Muscle of leg (tissue), 16 donors: ENCODE measurements around the gene IFTAP. TPM values are rescaled to one million over a fixed set of nuclear protein-coding genes. Genes with fewer than 3 reads are reported as not detected.
"Not testable (repeated sequence)": the region's sequence is repeated elsewhere in the genome, so short reads cannot be mapped to it uniquely, and the experiment has no call there.

Source experiments
- DNase-seq: peaks from one replicate; pipeline ENCODE4 v3.0.0; 2013
- H3K27ac ChIP-seq: one replicate; pipeline ENCODE4 v1.5.1; 2013; ENCODE audit warnings: mild to moderate bottlenecking, low read length, control low read depth
- H3K27me3 ChIP-seq: one replicate; pipeline ENCODE4 v1.6.1; 2013; ENCODE audit warnings: low read length; ENCODE audit not compliant: control insufficient read depth, insufficient read depth
- H3K36me3 ChIP-seq: one replicate; pipeline ENCODE4 v1.6.1; 2013; ENCODE audit warnings: low read length; ENCODE audit not compliant: control insufficient read depth, insufficient read depth
- H3K4me1 ChIP-seq: one replicate; pipeline ENCODE4 v1.6.1; 2013; ENCODE audit warnings: low read length; ENCODE audit not compliant: control insufficient read depth, insufficient read depth
- H3K4me3 ChIP-seq: one replicate; pipeline ENCODE4 v1.5.1; 2013; ENCODE audit warnings: low read length, control low read depth
- H3K9me3 ChIP-seq: replicated peaks from 2 replicates; pipeline ENCODE4 v1.6.1; 2013; ENCODE audit warnings: low read depth, low read length; ENCODE audit not compliant: control insufficient read depth
- WGBS: methylation state at CpG from one replicate; pipeline ENCODE4 v1.1.5; 2013; ENCODE audit warnings: missing lambda C conversion rate; ENCODE audit not compliant: insufficient coverage; 5-methylcytosine and 5-hydroxymethylcytosine counted together
- long read RNA-seq, 11 donors: transcript quantifications; one replicate each; lab custom pipeline, GENCODE V29; 2026
- polyA plus RNA-seq, 8 donors: library from polyadenylated mRNA; unstranded; fragments of 120-200 nt; gene quantifications; one replicate each; pipeline versions ENCODE4 v1.2.1 to v1.2.3, GENCODE V29; 2013; ENCODE audit warnings: inconsistent platforms in 1 of 8, low replicate concordance in 1 of 8; ENCODE audit not compliant: insufficient read length in 8 of 8, insufficient read depth in 1 of 8
- total RNA-seq: library from RNA; stranded (reverse); fragments of 120-200 nt; gene quantifications from one replicate; pipeline ENCODE4 v1.2.4, GENCODE V29; 2013

The IFTAP gene, protein sequence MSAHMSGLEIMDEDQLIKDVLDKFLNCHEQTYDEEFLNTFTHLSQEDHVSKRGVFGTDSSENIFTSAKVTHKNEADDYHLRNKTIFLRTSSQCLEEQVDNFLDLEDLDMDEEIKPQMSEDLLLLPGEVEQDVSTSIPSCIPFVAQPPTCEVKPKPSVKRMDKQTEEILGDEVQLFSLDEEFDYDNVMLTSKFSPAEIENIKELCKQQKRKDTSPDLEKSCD
- 54.5 TPM for total RNA-seq
- 10 to 100 TPM; 40.3 to 57.4 (median 41.9) TPM for polyA plus RNA-seq
- long read RNA-seq, donor 1, partial matches to known transcripts: 0 of 10 reads
- long read RNA-seq, donor 1, other reads (novel, unspliced or antisense): 0 of 10 reads
- long read RNA-seq, donor 2, partial matches to known transcripts: 0 of 3 reads
- long read RNA-seq, donor 2, other reads (novel, unspliced or antisense): 0 of 3 reads
- long read RNA-seq, donor 3, transcript C11orf74-201 (6 exons, 863 nt): major isoform, 9 of 25 reads
- long read RNA-seq, donor 3, transcript C11orf74-208 (6 exons, 694 nt): minor isoform, 6 of 25 reads
- long read RNA-seq, donor 3, transcript C11orf74-202 (4 exons, 633 nt): minor isoform, 6 of 25 reads
- long read RNA-seq, donor 3, partial matches to known transcripts: 0 of 25 reads
- long read RNA-seq, donor 3, other reads (novel, unspliced or antisense): 0 of 25 reads
- long read RNA-seq, donor 4, transcript C11orf74-201 (6 exons, 863 nt): major isoform, 6 of 18 reads
- long read RNA-seq, donor 4, partial matches to known transcripts: 0 of 18 reads
- long read RNA-seq, donor 4, other reads (novel, unspliced or antisense): 6 of 18 reads
- long read RNA-seq, donor 5, transcript C11orf74-203 (6 exons, 1,062 nt): minor isoform, 9 of 65 reads
- long read RNA-seq, donor 5, transcript C11orf74-201 (6 exons, 863 nt): major isoform, 23 of 65 reads
- long read RNA-seq, donor 5, transcript C11orf74-202 (4 exons, 633 nt): minor isoform, 5 of 65 reads
- long read RNA-seq, donor 5, transcript C11orf74-208 (6 exons, 694 nt): minor isoform, 18 of 65 reads
- long read RNA-seq, donor 5, partial matches to known transcripts: 5 of 65 reads
- long read RNA-seq, donor 5, other reads (novel, unspliced or antisense): 0 of 65 reads
- long read RNA-seq, donor 6, transcript C11orf74-202 (4 exons, 633 nt): minor isoform, 6 of 63 reads
- long read RNA-seq, donor 6, transcript C11orf74-208 (6 exons, 694 nt): minor isoform, 17 of 63 reads
- long read RNA-seq, donor 6, transcript C11orf74-201 (6 exons, 863 nt): major isoform, 27 of 63 reads
- long read RNA-seq, donor 6, partial matches to known transcripts: 0 of 63 reads
- long read RNA-seq, donor 6, other reads (novel, unspliced or antisense): 7 of 63 reads
- long read RNA-seq, donor 7, transcript C11orf74-201 (6 exons, 863 nt): minor isoform, 13 of 41 reads
- long read RNA-seq, donor 7, transcript C11orf74-202 (4 exons, 633 nt): minor isoform, 7 of 41 reads
- long read RNA-seq, donor 7, transcript C11orf74-208 (6 exons, 694 nt): major isoform, 15 of 41 reads
- long read RNA-seq, donor 7, partial matches to known transcripts: 0 of 41 reads
- long read RNA-seq, donor 7, other reads (novel, unspliced or antisense): 0 of 41 reads
- long read RNA-seq, donor 8, transcript C11orf74-208 (6 exons, 694 nt): minor isoform, 6 of 20 reads
- long read RNA-seq, donor 8, transcript C11orf74-201 (6 exons, 863 nt): major isoform, 10 of 20 reads
- long read RNA-seq, donor 8, partial matches to known transcripts: 0 of 20 reads
- long read RNA-seq, donor 8, other reads (novel, unspliced or antisense): 0 of 20 reads
- long read RNA-seq, donor 9, transcript C11orf74-208 (6 exons, 694 nt): minor isoform, 9 of 24 reads
- long read RNA-seq, donor 9, transcript C11orf74-201 (6 exons, 863 nt): major isoform, 10 of 24 reads
- long read RNA-seq, donor 9, partial matches to known transcripts: 0 of 24 reads
- long read RNA-seq, donor 9, other reads (novel, unspliced or antisense): 0 of 24 reads
- long read RNA-seq, donor 10, transcript C11orf74-202 (4 exons, 633 nt): minor isoform, 6 of 48 reads
- long read RNA-seq, donor 10, transcript C11orf74-208 (6 exons, 694 nt): minor isoform, 10 of 48 reads
- long read RNA-seq, donor 10, transcript C11orf74-201 (6 exons, 863 nt): major isoform, 21 of 48 reads
- long read RNA-seq, donor 10, transcript C11orf74-203 (6 exons, 1,062 nt): minor isoform, 6 of 48 reads
- long read RNA-seq, donor 10, partial matches to known transcripts: 0 of 48 reads
- long read RNA-seq, donor 10, other reads (novel, unspliced or antisense): 5 of 48 reads
- long read RNA-seq, donor 11, transcript C11orf74-201 (6 exons, 863 nt): major isoform, 11 of 24 reads
- long read RNA-seq, donor 11, transcript C11orf74-208 (6 exons, 694 nt): minor isoform, 10 of 24 reads
- long read RNA-seq, donor 11, partial matches to known transcripts: 0 of 24 reads
- long read RNA-seq, donor 11, other reads (novel, unspliced or antisense): 0 of 24 reads

- 1% methylated on average over 21 of the region's 29 CpGs for WGBS
- no peaks in the 10 kb centered on the region for H3K9me3 ChIP-seq
- peak within 1 kb of the TSS; percentile 53 for H3K27ac ChIP-seq
- no peaks in the 10 kb centered on the region for H3K36me3 ChIP-seq
- peak within 1 kb of the TSS; percentile 76 for H3K4me3 ChIP-seq
- DNase-seq: peak; percentile 98
- H3K4me1 ChIP-seq: peaks cover 3% of the 10 kb centered on the region
- H3K27me3 ChIP-seq: peaks cover 2% of the 10 kb centered on the region
Measured at GRCh38 chr11:36594316-36594989, at the start of gene IFTAP. Gene IFTAP (plus strand): TSS chr11:36594502. CDS start chr11:36610104, 15,602 bp downstream.

DNA sequence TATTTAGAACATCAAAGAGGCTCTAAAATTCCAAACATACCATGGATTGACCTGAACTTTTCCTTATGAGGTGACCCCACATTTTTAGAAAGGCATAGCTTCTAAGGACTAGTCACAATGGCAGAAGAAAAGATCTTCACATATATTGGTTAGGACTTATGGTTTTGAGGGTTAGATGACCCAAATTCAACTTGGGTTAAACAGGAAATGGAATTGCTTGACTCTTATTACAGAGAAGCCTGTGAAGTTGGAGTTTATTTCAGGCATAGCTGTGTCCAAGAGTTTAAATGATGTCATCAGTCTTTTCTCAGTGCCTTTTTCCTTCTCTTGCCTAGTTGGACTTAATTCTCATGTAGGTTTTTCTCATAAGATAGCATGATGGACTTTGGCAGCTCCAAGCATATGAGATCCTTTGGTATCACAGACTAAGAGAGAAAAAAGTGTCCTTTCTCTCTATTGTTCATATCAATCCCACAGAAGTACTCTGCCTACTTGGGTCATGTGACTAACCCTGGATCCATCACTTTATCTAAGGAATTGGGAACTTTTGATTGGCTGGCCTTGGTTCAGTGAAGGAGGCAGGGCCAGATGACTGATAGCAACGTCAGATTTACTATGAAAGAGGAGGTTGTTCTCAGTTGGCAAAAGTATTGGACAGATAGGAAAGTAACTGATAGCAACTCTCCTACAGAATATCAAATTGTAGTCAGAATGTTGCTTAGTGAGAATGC, 43.8 kb upstream of the IFTAP start:
- Histone ChIP-seq H3K27me3 (no peaks in the 10 kb centered on the region), H3K4me1 (no peaks in the 10 kb centered on the region), H3K9me3 (no peaks in the 10 kb centered on the region), H3K27ac (no peak overlapping the region), H3K4me3 (no peak overlapping the region), H3K36me3 (no peaks in the 10 kb centered on the region)
- no peak for DNase-seq
- WGBS: no CpG with 5 or more reads among the region's 1 CpG

DNA sequence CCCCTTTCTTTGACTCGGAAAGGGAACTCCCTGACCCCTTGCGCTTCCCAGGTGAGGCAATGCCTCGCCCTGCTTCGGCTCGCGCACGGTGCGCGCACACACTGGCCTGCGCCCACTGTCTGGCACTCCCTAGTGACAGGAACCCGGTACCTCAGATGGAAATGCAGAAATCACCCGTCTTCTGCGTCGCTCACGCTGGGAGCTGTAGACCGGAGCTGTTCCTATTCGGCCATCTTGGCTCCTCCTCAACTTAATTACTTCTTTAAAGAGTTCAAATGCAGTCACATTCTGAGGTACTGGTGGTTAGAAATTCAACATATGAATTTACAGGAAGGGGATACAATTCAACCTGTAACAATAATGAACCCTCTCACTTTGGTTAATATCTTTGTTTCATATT, 36.9 kb upstream of the IFTAP start:
- DNase-seq, H3K4me1 ChIP-seq, H3K27me3 ChIP-seq, H3K9me3 ChIP-seq, H3K27ac ChIP-seq, H3K36me3 ChIP-seq, H3K4me3 ChIP-seq: not testable (repeated sequence)
- no CpG with 5 or more reads among the region's 17 CpGs for WGBS

DNA sequence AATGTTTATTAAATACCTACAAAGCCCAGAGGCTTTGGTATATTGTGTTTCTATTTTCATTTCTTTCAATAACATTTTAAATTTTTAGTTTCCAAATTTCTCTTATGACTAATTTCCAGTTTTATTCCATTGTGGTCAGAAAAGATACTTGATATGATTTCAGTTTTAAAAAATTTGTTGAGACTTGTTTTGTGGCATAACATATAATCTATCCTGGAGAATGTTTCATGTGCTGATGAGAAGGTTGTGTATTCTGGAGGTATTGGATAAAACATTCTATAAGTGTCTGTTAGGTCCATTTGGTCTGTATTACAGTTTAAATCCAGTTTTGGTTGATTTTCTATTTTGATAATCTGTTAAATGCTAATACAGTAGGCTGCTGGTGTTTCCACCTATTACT, 36.3 kb upstream of the IFTAP start:
- Histone ChIP-seq H3K4me3 (no peak overlapping the region), H3K36me3 (no peaks in the 10 kb centered on the region), H3K9me3 (no peaks in the 10 kb centered on the region), H3K4me1 (no peaks in the 10 kb centered on the region), H3K27ac (no peak overlapping the region), H3K27me3 (no peaks in the 10 kb centered on the region)
- no peak for DNase-seq

DNA sequence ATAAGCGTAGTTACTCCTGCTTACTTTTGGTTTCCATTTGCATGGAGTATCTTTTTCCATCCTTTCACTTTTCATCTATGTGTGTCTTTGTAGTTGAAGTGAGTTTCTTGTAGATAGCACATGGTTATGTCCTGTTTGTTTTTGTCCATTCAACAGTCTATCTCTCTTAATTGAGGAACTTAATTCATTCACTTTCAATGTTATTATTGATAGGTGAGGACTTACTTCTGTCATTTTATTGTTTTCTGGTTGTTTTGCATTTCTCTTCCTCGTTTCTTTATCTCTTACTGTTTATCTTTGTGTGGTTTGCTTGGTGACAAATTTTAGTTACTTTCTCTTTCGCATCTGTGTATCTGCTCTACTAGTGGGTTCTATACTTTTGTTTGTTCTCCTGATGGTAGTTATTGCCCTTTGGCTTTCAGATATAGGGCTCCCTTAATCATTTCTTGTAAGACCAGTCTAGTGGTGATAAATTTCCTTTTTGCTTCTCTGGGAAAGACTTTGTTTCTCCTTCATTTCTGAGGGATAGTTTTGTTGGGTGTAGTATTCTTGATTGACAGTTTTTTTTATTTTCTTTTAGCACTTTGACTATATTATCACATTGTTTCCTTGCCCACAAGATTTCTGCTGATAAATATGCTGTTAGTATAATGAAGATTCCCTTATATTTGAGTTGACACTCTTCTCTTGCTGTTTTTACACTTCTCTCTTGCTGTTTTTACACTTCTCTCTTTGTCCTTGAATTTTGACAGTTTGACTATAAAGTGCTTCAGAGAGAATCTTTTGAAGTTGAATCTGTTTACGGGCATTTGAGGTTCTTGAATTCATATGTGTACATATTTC, 35.5 kb upstream of the IFTAP start:
- H3K27me3 ChIP-seq: no peaks in the 10 kb centered on the region
- no peaks in the 10 kb centered on the region for H3K4me1 ChIP-seq
- WGBS: no CpG with 5 or more reads among the region's 4 CpGs
- DNase-seq: no peak
- no peak overlapping the region for H3K4me3 ChIP-seq
- no peaks in the 10 kb centered on the region for H3K9me3 ChIP-seq
- H3K27ac ChIP-seq: no peak overlapping the region
- no peaks in the 10 kb centered on the region for H3K36me3 ChIP-seq

DNA sequence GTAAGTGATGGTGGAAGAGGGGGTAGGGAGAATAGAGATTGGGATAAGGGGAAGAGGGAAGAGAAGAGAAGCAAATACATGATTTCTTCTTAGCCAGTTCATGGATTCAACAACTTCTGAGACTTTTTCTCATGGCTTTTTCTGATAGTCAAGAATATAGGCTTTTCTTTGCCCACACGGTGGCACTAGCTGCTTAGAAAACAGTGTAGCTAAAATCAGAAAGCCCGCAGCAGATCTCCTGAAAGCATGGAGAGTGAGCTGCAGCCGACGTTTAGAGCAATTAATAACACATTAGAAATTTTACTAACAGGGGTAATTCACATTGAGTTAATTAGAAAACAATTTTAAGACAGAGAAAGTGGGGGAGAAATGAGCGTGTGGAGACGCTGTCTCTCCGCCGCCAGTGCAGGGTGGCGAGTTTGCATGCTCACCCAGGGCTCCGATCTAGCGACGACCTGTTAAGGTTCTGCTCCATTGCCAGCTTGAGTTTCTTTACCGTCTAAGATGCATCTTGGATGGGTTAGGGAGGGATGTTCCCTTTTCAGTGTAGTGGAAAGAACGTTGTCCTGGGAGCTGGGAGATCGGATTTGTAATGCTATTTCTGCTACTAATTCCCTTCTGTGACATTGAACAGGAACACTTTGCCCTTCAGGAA, 29.8 kb upstream of the IFTAP start:
- no peaks in the 10 kb centered on the region for H3K9me3 ChIP-seq
- no peaks in the 10 kb centered on the region for H3K36me3 ChIP-seq
- H3K4me1 ChIP-seq: peaks cover 3% of the 10 kb centered on the region
- H3K27ac ChIP-seq: no peak overlapping the region
- H3K27me3 ChIP-seq: peaks cover 3% of the 10 kb centered on the region
- peak; percentile 81 for DNase-seq
- WGBS: 5% methylated on average over 6 of the region's 15 CpGs
- H3K4me3 ChIP-seq: peak overlapping the region; percentile 41

DNA sequence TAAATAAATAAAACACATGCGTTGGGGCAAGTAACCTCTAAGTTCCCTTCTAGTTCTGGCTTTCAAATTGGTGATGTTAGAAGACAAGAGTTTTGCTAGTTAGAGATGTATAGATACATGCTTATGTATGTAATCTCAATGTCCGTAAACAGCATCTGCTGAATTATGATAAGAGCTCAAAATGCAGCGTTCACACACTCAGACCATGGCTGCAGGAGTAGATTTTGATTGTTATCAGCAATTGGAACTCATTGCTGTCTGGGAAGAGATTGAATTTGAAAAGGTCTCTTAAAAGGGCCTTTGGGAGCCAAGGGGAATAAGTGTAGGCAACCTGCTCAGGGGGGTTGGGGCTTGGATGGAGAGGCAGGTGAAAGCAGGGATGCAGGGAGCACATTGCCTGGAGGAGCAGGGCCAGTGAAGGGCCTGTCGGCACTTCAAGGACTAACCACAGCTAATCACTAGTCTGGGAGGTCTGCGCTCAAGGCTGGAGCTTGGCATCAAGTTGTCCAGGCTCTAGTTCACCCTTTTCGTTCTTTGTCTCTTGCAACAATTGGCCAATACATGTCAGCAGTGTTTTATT, 29.2 kb upstream of the IFTAP start:
- H3K36me3 ChIP-seq: no peaks in the 10 kb centered on the region
- 65% methylated on average over 2 of the region's 6 CpGs for WGBS
- H3K9me3 ChIP-seq: no peaks in the 10 kb centered on the region
- no peak overlapping the region for H3K27ac ChIP-seq
- no peak for DNase-seq
- peaks cover 3% of the 10 kb centered on the region for H3K4me1 ChIP-seq
- peaks cover 3% of the 10 kb centered on the region for H3K27me3 ChIP-seq
- H3K4me3 ChIP-seq: no peak overlapping the region
